Colon (tissue), 2 donors: Measurements from ENCODE around the gene NEAT1.

Experiments
- FAIRE-seq: peaks from 2 replicates; lab custom pipeline; 2012; peaks lifted over from hg19 to GRCh38; lab: Jason Lieb, UNC
- donor health status: control.
- donor health status: control.

NEAT1 gene

DNA sequence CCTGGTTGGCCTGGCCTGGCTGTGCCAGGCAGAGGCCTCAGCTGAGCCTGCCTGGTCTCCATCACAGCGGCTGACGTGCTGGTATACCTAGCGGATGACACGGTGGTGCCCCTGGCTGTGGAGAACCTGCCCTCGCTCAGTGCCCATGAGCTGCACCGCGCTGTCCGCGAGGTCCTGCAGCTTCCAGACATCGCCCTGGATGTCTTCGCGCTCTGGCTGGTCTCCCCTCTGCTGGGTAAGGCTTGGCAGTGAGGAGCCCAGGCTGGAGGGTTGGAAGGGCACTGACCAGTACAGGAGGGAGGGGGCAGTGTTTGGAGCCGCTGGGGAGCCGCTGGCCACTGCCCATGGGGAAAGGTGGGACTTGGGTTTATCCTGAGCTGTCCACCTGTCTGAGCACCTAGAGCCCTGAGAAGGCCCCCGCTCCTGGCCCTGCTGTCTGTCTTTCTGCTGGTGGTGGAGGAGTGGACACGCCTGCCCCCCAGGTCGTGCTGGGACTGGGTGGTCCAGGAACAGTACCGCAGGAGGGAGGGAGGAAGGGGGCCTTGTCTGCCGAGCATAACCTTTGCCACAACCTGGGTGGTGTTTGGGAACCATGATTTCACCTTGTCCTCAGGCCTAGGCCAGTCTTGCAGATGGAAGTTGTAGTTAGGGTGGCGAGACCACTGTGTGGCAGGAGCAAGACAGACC lies 33.2 kb upstream of the NEAT1 start:
- FAIRE-seq, result no peak

DNA sequence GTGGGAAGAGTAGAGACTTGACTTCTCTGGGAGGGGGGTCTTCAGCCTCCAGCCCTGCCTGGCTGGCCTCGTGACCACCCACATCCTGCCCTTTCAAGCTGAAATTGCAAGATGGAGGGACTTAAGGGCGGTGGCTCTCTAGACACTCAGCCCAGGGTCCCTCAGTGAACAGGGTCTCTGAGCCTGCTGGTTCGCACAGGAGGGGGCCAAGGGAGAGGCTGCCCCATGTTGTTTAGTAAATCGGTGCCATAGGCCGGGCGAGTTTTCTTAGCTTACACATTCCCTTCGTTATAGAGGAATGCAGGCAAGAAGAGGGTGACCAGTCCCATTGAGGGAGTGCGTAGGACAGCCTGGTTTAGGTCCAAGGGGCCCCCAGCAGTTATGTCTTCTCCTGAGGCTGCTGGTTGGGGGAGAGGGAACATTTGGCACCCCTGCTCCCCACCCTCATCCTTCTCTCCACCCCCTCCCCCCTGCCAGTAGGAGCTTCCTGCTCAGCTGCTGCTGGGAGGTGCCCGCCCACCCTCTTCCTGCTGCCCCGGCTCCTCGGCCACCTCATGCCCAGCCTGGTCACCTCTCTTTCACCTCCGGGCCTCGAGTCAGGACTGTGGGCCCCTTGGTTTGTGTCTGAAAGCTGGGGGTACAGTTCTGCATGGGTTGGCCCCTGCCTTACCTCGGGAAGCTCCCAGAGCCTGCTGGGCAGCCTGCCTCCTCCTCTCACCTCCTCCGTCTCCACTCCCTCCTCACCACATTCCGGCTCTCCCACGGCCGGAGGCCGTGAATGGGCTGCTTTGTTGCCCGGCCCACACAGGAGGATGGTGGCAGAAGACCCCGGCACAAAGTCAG lies 32.3 kb upstream of the NEAT1 start:
- FAIRE-seq, result no peak

DNA sequence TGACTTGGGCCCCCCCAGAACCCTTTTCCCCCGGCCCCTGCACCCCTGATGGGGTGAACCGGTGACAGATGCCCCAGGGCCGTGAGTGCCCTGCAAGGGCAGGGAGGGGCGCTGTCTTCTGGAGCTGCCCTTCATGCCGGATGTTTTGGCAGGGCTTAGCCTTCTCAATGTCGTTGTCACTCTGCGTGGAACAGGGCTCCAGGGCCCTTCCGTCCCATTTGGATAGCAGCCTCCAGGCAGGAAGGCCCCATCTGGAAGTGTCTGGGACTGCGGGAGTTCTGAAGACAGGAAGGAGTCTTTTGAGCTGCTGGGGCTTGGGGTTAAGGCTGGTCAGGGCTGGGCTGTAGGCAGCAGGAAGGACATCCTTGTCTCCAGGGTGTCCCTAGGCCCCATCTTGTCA lies 31.6 kb upstream of the NEAT1 start:
- no peak for FAIRE-seq

DNA sequence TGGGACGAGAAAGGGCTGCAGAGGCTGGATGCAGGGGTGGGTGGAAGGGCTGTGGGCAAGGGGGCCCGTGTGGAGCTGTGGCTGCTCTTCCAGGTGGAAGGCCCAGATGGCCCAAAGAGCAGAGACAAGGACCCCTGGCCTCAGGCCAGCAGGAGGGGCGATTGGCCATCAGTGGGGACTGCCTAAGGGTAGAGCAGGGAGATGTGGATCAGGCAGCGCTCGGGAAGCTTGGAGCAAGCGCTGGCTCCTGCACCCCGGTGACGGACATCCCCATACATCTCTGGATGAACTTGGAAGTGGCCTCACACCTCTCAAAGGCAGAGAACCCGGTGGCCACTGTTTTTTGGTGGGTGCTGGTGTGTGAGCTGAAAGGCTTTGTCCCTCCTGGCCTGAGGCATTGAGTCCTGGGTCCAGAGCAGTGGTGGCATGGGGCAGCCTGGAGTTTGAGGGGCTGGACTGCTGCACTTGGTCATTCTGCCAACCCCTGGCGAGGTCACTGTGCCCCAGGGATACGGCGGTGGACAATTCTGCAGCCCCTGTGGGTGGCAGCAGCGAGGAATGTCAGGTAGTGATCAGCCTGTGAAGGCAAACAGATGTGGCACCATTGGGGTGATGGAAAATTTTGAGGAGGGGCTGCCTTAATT lies 30.3 kb upstream of the NEAT1 start:
- no peak for FAIRE-seq

DNA sequence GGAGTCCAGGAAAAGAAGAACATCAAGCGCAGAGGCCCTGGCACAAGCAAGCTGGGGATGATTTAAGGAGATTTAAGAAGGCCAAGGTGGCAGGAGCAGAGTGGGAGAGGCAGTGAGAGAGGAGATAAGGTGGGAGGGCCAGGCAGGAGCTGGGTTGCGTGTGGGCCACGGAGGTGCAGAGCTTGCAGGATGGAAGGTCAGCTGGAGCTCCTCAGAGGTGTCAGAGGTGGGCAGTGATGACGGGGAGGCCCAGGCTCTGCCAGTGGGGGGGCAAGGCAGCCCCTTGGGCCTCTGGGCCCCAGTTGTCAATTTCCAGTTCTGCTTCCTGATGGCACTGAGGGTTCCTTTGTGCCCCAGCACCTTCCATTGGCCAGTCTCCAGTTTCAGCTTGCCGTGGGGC lies 29.7 kb upstream of the NEAT1 start:
- no peak for FAIRE-seq

DNA sequence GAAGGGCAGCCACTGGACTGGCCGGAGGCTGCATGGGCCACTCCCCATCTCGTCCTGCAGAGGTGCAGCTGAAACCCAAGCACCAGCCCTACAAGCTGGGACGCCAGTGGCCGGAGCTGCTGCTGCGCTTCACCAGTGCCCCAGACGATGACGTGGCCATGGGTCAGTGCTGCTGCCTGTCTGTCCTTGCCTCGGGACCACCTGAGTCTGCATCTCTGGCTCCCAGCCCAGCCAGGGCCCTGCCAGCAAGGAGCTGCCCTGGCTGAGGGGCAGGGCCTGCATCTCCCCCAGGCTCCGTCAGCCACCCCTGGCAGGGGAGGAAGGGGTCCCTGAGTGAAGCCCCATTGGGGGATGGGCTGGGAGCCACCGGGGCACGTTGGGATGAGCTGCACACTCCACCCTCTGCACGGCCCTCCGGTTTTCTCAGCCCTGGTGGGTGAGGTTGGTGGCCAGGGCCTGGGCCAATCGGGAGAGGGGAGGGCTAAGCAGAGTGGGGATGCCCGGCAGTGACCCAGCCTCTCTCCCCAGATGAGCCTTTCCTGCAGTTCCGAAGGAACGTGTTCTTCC lies 29.0 kb upstream of the NEAT1 start:
- FAIRE-seq, result no peak

DNA sequence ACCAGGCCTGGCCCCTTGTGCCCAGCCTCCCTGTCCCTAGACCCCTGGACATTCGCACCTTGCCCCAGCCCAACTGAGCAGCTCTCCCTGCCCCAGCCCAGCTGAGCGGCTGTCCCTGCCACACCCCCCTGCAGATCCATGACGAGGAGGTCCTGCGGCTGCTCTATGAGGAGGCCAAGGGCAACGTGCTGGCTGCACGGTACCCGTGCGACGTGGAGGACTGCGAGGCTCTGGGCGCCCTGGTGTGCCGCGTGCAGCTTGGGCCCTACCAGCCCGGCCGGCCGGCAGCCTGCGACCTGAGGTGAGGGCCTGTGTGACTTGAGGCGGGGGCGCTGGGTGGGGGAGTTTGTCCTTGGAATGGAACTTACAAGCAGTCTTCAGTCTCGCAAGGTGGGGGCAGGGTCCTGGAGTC lies 28.5 kb upstream of the NEAT1 start:
- no peak for FAIRE-seq

DNA sequence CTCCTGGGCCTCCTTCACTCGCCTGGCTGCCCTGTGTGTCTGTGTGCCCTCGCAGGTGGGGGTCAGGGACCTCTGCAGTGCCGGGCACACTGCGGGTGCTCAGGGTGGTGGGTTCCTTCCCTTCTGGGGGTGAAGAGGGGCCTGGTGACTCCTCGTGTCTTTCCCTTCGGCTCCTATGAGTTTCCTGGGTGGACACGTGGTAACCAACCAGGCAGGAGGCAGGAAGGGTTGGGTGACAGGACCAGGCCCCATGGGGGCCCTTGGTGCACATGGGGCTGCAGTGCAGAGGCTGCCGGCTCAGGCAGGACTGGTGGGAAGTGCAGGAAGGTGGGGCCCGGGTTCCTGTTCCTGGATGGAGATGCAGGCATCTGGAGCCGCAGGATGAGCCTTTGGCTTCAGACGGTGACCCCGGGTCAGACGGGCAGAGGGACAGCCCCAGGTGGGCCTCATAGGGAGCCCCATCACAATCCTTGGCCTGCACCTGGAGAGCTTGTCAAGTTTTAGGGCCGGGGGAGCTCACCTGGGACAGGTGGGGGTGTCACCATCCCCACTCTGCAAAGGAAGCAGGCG lies 26.6 kb upstream of the NEAT1 start:
- no peak for FAIRE-seq

DNA sequence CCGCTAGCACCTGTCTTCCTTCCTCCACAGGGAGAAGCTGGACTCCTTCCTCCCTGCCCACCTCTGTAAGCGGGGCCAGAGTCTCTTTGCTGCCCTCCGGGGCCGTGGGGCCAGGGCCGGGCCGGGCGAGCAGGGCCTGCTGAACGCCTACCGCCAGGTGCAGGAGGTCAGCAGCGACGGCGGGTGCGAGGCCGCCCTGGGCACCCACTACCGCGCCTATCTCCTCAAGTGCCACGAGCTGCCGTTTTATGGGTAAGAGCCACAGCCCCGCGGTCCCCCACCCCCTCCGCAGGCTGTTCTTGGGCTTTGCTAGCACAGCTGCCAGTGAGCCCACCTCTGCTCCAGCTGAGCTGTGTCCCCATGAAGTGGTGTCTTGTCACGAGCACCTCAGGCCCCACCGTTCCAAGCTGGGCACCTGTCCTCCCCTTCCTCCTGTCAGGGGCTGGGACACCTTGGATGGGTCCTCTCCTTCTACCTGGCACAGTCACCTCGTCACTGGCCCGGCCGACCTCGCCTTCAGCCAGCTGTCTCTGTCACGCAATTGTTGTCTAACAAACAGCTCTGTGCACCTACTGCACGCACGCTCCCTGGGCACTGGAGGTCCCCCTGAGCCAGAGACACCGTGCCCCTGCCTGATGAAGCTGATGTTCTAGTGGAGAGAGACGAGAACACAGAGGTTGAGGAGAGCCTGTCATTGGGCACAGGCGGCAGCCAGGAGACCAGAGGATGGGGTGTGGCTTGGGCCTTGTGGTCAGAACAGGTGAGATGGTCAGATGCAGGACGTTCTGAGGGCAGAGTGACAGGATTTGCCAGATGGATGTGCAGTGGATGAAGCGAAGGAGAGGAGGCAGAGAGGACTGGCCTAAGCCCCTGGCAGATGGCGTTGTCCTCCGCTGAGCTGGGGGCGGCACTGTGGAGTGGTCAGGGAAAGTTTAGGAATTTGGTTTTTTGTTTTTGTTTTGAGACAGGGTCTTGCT lies 25.5 kb upstream of the NEAT1 start:
- no peak for FAIRE-seq

DNA sequence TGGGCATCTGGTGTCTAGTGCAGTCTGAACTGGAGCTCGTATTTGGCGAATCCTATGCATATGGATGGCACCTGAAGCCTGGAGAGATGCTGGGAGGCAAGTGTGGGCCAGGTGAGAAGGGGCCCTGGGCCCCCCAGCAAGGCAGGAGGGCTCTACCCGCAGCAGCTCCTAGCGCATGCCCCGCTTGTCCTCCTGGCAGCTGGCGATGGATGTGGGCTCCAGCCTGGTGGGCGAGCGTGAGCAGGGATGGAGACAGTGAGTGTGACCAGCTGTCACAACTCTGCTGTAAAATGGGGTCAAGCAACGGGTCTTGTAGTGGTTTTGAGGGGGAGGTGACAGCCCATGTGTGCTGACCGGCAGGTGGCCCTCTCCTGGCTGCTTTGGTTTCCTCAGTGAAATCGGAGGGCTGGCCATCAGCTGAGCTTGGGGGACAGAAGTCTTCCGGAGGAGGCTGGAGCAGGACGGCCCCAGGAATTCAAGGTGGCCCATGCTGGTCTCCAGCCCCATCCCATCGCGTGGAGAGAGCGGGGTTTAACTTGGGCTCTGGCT lies 24.2 kb upstream of the NEAT1 start:
- FAIRE-seq, result no peak

DNA sequence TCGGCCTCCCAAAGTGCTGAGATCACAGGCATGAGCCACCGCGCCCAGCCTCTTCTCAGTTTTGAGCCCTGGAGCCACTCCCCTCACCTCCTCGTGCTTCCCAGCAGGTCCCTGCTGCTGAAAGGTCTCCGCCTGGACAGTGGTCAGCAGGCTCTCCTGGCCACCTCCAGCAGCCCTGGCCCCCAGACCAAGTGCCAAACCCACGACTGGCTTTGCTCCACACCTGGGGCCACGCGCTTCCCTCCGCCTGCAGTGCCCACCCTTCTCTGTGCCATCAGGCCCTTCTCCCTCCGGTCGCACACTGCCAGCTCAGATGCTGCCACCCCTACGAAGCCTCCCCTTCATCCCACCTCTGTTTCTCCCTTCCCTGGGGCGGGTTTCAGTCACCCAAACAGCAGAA lies 23.3 kb upstream of the NEAT1 start:
- no peak for FAIRE-seq

DNA sequence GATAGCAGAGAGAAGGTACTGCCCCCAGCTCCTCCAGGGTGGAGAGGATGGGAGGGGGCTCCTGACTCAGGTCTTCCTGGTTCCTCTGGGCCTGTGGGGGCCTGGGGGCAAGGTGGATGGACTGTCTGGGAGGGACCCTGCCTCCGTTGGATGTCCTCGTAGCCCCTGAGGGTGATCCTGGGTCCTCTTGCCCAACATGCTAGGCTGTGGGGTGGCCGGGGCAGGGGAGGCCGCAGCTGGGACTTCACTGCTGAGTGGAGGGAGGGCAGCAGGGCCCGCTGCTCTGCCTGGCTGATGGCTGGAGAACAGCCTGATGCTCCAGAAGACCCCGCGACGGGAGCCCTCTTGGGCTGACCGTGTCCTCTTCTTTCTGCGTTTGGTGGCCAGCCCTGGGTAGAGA lies 22.8 kb upstream of the NEAT1 start:
- FAIRE-seq, result no peak

DNA sequence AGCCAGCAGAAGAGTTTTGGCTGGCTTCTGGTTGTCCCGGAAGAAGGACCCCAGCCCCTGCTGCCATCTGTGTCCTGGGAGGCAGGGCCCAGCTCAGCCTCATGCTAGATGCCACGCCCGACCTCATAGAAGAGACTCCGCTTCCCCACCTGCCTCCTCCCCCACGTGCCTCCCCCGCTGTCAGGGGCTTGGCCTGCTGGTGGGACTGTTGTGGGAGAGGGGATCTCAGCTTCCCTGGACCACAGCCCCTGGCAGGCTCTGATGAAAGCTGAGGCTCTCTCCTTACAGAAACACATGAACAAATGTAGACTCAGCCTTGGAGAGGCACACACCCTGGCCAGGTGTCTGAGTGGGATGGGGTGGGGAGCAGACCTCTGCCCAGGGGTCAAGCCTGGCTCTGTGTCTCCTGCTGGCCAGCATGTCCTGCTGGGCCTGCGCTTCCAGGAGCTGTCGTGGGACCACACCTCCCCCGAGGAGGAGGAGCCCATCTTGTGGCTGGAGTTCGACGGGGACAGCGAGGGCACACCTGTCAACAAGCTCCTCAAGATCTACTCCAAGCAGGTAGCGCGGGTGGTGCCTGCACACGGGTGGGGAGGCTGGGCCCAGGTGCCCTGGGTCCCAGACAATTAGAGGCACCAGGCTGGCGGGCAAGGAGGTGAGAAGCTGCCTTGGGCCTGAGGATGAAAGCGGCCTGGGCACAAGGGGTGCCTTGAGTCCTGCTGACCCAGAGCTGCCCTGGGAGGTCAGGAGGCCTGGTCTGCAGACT lies 22.1 kb upstream of the NEAT1 start:
- FAIRE-seq, result no peak

DNA sequence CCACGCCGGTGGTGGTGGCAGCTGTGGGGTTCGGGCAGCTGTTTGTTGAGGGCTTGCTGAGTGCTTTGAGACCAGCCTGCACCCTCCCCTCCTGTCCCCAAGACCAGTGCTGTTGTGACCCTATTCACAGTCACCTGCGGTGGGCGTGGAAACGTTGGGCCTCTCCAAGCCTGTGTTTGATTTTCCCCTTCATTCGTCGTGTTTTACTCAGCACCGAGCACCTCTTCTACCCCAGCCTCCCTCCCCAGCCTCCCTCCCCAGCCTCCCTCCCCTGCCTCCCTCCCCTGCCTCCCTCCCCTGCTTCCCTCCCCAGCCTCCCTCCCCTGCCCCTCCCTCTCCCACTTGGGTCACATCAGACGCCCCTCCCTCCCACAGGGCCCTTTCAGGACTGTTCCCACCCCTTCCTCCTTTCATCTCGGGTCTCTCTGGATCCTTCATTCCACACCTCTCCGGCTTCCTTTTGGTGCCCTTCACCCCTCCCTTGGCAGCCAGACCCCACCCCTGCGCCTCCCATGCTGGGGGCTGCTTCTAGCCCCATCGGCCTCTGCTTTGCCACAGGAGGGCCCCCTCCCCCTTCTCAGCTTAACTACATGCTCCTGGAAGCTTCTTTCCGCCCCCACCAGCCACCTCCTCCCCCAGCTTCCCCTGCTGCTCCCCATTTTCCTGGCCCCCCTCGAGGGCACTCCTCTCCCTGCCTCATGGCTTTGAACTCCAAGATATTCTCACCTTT lies 21.4 kb upstream of the NEAT1 start:
- FAIRE-seq, result no peak

DNA sequence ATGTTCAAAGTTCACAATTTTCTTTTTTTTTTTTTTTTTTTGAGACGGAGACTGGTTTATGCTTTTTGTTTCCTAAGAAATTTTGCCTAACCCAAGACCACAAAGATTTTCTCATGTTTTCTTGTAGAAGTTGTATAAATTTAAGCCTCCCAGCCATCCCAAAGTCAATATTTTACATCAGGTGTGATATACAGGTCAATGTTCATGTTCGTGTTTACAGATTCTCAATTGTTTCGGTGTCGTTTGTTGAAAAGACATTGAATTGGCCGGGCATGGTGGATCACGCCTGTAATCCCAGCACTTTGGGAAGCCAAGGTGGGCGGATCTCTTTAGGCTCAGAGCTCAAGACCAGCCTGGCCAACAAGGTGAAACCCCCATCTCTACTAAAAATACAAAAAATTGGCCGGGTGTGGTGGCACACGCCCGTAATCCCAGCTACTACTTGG lies 20.8 kb upstream of the NEAT1 start:
- no peak for FAIRE-seq

DNA sequence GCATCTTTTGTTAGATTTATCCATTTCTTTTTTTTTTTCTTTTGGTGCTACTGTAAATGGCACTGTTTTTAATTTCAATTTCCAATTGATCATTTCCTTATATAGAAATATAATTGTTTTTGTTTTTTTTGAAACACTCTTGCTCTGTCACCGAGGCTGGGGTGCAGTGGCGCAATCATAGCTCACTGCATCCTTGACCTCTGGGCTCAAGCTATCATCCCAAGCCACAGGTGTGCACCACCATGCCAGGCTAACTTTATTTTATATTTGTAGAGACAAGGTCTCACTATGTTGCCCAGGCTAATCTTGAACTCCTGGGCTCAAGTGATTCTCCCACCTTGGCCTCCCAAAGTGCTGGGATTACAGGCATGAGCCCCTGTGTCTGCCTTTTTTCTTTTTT lies 19.8 kb upstream of the NEAT1 start:
- no peak for FAIRE-seq

DNA sequence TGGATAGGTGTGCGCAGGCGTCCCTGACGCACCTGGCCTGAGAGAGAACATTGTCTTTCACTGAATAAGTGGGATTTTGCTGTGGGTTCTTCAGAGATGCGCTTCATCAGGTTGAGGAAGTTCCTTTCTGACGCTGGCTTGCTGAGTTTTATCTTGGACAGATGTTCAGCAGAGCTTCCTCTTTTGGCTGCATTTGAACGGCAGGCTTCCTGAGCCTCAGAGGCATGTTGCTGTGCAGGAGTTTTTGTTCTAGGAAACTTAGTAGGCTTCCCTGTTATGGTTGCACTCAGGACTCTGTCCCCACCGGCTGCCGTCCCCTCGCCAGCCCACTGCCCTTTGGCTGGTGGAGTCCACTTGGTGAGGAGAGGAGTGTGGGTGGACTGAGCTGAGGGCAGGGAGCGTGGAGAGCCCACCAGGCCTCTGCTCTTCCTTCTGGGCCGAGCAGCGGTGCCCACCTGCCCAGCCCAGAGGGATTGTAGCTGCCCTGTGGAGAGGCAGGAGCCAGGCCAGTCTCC lies 18.9 kb upstream of the NEAT1 start:
- FAIRE-seq, result no peak

DNA sequence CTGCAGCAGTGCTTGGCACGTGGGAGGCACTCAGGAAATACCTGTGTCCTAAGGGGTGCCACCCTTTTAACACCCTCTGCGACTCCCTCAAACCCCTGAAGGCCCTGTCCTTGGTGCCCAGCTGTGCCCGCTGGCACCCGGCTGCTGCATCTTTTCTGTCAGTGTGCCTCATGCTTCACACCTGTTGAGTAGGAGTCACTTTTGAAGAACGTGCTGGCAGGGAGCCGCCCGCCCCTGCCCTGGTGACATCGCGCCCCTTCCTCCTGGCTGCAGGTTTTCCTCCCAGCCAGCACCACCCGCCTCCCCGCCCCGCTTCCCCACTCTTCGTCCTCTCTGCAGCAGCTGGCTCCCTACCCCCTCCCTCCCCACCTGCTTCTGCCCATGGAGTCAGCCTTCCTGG lies 18.4 kb upstream of the NEAT1 start:
- FAIRE-seq, result no peak

DNA sequence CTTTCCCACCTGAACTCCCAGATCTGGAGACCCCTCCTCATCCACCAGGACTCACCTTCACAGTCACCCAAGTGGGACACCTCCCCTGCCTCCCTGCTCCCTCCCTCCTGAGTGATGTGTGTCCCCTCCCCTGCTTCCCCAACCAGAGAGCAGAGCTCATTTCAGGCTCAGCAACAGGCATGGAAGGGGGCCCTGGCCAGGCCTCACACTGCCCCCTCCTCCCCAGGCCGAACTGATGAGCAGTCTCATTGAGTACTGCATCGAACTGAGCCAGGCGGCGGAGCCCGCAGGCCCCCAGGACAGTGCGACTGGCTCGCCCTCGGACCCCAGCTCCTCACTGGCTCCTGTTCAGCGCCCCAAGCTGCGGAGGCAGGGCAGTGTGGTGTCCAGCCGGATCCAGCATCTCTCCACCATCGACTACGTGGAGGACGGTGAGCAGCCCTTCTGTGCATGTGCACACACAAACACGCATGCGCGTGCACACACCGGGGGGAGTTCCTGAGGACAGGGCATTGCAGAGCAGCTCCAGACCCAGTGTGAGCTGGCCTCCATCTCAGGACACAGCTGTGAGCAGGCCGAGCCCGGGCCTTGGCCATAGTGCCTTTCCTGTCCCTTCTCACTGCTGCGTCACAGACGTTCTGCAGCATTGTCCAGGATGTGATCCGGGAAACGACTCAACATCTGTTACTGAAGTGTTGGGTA lies 17.8 kb upstream of the NEAT1 start:
- no peak for FAIRE-seq
